Gastroesophageal sphincter (tissue), 3 donors: Measurements from ENCODE around the gene PCCB.

Experiments used
- CTCF ChIP-seq, 4 experiments: fragments of 200-600 bp in 2 of 4; fragments of 450-650 bp in 2 of 4; sonication (generic) in 1 of 4; IDR thresholded peaks; one replicate each; pipeline ENCODE4 v1.5.1; 2017 to 2019; ENCODE audit warnings: antibody characterized with exemption in 4 of 4, mild to moderate bottlenecking in 2 of 4, moderate library complexity in 2 of 4
- POLR2A ChIP-seq, 2 donors: fragments of 450-650 bp; IDR thresholded peaks; one replicate each; pipeline ENCODE4 v1.6.1; 2017; ENCODE audit warnings: antibody characterized with exemption in 2 of 2, mild to moderate bottlenecking in 2 of 2, moderate library complexity in 1 of 2
- POLR2AphosphoS5 ChIP-seq: sonication (generic); formaldehyde crosslinking; IDR thresholded peaks from one replicate; pipeline ENCODE4 v1.6.1; 2017; ENCODE audit warnings: antibody characterized with exemption

- TF ChIP-seq CTCF (IDR thresholded peaks at IDR 0.05) (no peak), POLR2A (IDR thresholded peaks at IDR 0.05) (no peak), POLR2AphosphoS5 (no peak)
These were observed 103.3 kb downstream of the PCCB start for GRCh38 chr3:136353461-136353860.
